Fibroblast of mammary gland (primary cell): ENCODE data around the gene ABCB10.
A peak's percentile ranks its signal among the peaks of the same experiment; 100 is the strongest.

Experiments used
- DNase-seq: peaks from one replicate; pipeline ENCODE4 v3.0.0-alpha.2; 2010; ENCODE audit warnings: low read depth
- H3K4me3 ChIP-seq: 2 replicates; pipeline ENCODE4 v1.5.1; 2011; ENCODE audit warnings: low read depth, mild to moderate bottlenecking, low read length, moderate library complexity; ENCODE audit not compliant: control insufficient read depth
- TF ChIP-seq, protein P1 (sequence below): conservative IDR thresholded peaks from 2 replicates; pipeline ENCODE4 v1.5.1; 2011; ENCODE audit warnings: low read depth, low read length, inconsistent platforms; ENCODE audit not compliant: control insufficient read depth, insufficient read depth

The ABCB10 gene

DNA sequence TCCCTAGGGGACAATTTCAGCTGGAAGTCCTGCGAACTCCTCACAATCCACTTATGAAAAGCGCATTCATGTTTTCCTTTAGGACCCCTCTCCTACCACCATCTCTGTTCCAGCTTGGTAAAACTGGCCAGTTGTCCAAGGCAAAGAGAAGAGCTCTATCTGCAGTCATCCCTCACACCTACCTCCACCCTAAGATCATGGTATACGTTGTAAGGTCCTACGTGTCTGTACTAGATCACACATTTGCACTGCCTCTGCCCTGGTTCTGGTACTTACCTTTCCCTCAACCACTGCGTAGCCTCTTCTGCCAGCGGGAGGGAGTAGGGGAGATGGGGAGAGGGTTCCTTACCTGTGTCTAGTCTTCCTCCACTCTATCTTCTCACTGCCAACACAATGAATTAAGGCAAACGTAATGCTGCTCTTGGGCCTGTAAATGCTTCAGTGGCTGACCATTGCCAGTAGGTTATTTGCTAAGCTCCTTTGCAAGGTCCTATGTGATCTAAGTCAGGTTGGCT lies 49.6 kb downstream of the ABCB10 start:
- H3K4me3 ChIP-seq, result peak overlapping the region; percentile 83
- no peak for DNase-seq
- TF ChIP-seq, protein P1, sequence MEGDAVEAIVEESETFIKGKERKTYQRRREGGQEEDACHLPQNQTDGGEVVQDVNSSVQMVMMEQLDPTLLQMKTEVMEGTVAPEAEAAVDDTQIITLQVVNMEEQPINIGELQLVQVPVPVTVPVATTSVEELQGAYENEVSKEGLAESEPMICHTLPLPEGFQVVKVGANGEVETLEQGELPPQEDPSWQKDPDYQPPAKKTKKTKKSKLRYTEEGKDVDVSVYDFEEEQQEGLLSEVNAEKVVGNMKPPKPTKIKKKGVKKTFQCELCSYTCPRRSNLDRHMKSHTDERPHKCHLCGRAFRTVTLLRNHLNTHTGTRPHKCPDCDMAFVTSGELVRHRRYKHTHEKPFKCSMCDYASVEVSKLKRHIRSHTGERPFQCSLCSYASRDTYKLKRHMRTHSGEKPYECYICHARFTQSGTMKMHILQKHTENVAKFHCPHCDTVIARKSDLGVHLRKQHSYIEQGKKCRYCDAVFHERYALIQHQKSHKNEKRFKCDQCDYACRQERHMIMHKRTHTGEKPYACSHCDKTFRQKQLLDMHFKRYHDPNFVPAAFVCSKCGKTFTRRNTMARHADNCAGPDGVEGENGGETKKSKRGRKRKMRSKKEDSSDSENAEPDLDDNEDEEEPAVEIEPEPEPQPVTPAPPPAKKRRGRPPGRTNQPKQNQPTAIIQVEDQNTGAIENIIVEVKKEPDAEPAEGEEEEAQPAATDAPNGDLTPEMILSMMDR, result no peak

DNA sequence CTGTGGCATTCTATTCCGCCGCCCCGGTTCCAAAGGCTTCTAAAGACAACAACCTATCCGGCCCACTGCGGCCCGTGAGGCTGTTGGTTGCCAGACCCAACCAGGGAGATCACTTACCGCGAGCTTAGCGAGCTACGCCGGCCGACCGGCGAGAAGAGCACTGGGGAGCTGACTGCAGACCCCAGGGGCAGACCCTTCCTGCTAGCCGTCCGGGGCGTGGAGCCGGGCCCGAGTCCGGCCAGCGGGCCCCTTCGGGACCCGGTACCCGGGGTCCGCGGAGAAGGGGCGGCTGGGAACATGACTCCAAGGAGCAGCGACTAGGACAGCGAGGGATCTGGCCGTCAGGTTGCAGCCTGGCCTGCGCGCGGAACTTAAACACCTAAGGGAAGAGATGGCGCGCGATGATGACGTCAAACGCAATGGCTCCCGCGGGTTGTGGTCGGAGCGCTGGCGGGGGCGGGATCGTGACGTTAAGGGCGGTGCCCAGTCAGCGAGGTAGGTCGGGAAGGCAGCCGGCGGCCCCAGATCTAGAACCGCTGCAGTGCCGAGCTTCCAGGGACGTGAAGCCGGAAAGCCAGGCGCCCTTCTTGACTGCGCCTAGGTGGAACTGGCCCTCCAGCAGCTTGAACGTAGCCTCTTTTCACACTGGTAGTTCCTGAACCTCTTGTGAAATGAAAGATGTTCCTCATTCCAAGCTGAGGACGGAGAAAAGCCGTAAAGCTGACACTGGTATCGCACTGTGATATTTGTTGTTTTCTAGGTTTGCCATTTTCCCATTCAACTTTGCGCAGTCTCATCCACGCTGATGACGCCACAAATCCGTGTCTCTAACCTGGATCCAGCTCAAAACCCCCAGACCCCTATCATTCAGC lies 50.3 kb downstream of the ABCB10 start, which contains the start of gene NUP133:
Gene NUP133, minus strand, starts transcription at position 391 of the 872 bp plus-strand sequence. Its CDS starts 92 bp downstream, at position 299.
- peak within 1 kb of the TSS; percentile 83 for H3K4me3 ChIP-seq
- TF ChIP-seq, protein P1, result no peak
- peak; percentile 98 for DNase-seq

DNA sequence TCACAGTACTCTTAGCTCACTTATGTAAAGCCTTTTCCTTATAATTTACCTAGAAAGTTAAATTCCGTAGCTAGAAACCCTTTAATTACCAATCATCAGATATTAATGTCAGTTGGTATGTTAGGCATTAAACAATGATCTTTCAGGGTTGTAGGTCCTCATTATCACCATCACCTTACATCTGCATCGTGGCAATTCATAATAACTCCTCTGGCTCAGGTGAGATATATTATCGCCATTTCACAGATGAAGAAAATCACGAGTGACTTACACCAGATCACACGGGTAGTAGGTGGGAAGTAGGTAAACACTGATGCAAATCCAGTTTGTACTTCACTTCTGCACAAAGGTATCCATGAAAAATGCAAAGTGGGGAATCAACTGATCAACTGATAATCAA lies 51.0 kb downstream of the ABCB10 start:
- TF ChIP-seq, protein P1, result no peak
- no peak for DNase-seq
- H3K4me3 ChIP-seq, result peak overlapping the region; percentile 83

DNA sequence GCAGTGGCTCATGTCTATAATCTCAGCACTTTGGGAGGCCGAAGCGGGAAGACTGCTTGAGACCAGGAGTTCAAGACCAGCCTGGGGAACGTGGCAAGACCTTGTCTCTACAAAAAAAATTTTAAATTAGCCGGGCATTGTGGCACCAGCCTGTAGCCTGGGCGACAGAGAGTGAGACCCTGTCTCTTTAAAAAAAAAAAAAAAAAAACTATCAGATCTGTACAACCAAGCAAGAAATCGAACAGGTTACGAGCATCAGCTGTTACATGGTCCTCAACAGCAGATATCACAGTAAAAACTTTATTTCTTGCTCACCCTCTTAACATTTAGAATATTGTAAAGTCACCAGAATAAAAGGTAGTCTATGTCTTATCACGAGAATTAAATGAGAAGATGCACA lies 51.9 kb downstream of the ABCB10 start:
- DNase-seq, result no peak
- TF ChIP-seq, protein P1, result no peak
- H3K4me3 ChIP-seq, result no peak overlapping the region

DNA sequence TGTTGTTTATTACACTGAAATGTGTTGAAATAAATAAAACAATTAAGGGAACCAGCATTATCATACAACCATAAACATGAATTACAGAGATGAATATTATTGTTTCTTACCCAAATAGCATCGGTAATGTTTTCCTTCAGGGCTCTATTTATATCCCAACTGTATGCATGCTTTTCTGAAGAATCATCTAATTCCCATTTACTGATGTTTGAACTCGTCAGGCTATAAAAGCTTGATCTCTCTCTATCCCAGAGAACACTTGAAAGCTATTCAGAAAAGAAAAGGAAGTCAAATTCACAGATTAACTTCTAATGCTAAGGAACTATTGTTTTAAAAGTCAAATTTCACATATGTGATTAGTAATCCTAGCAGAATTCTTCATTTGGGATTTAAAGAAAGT lies 62.7 kb downstream of the ABCB10 start:
- TF ChIP-seq, protein P1, result no peak
- no peak overlapping the region for H3K4me3 ChIP-seq
- no peak for DNase-seq

DNA sequence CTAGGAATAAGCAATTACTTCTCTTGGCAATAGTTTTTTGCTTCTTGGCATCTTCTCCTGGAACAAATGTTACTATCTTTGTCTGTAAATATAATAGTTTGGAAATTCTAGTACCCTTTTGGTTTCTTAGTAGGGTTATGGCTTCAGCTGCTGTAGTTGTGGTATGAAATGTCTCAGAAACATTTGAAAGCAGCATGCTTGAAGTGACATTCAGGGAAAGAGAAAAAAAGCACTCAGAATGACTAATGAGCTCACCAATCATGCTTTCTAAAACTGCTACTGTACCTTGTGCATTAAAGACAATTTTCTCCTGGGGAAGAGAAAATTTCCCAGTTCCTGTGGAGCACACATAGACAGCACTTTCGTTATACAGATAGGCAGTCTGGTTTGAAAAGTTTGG lies 71.3 kb downstream of the ABCB10 start:
- no peak overlapping the region for H3K4me3 ChIP-seq
- DNase-seq, result no peak
- TF ChIP-seq, protein P1, result no peak
